Upper lobe of left lung (tissue), 4 donors: ENCODE results near the gene RBM33.

Experiments used
- CTCF ChIP-seq, 6 experiments: fragments of 450-650 bp in 4 of 6; fragments of 200-600 bp in 2 of 6; sonication (generic) in 2 of 6; IDR thresholded peaks; one replicate each; pipeline ENCODE4 v1.5.1; 2016 to 2019; ENCODE audit warnings: antibody characterized with exemption in 6 of 6
- POLR2A ChIP-seq, 4 donors: fragments of 450-650 bp; IDR thresholded peaks; one replicate each; pipeline ENCODE4 v1.5.1; 2016 to 2017; ENCODE audit warnings: antibody characterized with exemption in 4 of 4, mild to moderate bottlenecking in 2 of 4
- POLR2AphosphoS5 ChIP-seq, 2 donors: sonication (generic); formaldehyde crosslinking; IDR thresholded peaks; one replicate each; pipeline ENCODE4 v1.5.1; 2017; ENCODE audit warnings: antibody characterized with exemption in 2 of 2

DNA sequence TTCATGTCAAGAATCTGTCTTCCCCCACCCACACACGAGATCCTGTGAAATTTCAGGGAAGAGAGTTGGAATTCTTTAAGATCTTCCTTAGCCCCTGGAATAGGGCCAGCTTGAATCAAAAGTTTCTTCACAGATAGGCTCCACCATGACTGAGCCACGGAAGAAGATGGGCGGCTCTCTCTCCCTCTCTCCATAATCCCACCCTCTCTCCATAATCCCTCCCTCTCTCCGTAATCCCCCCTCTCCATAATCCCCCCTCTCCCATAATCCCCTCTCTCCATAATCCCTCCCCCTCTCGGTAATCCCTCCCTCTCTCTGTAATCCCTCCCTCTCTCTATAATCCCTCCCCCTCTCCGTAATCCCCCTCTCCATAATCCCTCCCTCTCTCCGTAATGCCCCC, 147.4 kb downstream of the RBM33 start:
- no peak for TF ChIP-seq POLR2AphosphoS5 (IDR thresholded peaks at IDR 0.05)
- no peak for TF ChIP-seq CTCF (IDR thresholded peaks at IDR 0.05)
- TF ChIP-seq POLR2A (IDR thresholded peaks at IDR 0.05) = no peak
